ENCODE results near the gene SMOC2.

SMOC2 gene

GRCh38 chr6:168634541-168635328, 193.8 kb downstream of the SMOC2 start:
- no peak for DNase-seq

DNA sequence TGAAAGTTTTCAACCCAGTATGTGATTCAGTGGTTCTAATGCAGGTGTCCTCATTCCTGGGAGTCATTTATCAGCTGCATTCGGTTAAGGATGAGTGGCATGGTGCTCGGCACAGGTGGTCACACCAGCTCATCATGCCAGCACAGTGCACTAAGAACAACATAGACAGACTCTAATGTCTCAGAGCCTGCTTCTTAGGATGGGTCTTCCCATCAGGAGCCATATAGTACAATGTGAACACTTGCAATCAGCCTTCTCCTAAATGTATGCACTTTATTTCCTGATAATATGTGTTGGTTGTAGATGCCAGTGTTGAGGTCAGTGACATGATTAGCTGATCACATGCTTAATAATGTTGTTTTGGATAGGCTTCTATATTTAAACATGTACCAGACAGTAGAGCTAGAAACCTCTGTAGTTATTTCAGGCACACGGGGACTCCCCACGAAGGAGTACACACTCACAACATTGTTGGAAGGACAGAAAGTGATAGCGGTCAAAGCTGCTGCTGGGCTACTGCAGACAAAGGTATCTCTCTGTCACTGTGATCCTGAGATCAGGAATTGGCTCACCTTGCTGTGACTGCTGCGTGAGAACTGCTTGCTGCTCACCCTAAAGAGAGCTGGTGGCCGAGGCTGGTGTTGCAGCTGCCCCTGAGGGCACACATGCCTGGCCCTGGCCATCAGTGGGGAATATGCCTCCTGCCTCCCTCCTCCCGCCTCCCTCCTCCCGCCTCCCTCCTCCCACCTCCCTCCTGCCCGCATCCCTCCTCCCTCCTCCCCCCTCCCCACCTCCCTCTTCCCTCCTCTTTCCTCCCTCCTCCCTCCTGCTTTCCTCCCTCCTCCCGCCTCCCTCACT, 195.4 kb downstream of the SMOC2 start:
- no peak for DNase-seq

DNA sequence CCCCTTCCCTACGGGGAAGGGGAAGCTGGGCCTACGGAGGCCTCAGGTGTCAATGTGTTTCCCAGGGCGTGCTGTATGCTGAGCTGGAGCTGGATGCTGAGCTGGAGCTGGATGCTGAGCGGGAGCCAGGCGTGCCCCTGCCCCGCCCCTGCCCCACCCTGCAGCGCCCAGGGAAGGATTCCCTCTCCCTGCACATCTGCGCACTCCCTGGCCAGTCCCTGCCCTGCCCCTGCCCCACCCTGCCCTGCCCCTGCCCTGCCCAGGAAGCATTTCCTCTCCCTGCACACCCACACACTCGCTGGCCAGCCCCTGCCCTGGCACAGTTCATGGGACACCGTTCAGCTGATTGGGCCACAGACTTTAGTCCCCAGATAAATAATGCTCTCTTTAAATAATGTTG, 196.8 kb downstream of the SMOC2 start:
- DNase-seq = no peak

DNA sequence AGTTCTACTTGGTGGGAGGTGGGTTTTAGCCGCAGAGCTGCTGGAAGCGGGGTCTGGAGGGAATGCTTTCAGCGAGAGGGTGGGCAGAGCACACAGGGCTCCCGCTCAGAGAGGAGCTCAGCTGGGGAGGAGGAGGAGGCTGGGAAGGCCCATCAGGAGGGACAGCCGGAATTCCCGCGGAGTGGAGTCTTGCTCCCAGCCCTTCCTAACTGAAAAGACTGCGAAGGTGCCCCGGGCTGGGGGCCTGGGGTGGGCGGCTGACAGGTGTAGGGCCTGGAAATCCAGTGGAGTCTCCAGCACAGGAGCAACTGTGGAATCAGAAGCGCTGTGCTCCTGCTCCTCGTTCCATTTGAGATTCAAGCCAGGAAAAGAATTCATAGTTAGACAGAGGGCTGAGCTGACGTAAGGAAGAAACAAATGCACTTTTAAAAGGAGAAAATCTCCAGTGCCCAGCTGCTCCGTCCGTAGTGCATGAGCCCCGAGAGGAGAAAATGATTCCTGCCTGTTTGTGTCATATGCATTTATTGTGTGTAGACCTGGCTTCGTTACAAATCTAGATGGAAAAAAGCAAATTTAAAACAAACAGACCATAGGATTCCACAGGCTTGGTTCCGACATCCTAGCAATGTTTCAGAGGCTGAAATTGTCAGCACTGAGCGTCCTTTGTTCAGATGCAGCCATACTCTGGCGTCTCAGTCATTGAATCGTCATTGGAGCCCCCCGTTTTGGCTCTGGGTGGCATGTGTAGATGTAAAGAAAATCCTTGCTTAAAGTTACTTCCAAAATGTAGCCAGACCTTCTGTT, 197.7 kb downstream of the SMOC2 start:
- no peak for DNase-seq

DNA sequence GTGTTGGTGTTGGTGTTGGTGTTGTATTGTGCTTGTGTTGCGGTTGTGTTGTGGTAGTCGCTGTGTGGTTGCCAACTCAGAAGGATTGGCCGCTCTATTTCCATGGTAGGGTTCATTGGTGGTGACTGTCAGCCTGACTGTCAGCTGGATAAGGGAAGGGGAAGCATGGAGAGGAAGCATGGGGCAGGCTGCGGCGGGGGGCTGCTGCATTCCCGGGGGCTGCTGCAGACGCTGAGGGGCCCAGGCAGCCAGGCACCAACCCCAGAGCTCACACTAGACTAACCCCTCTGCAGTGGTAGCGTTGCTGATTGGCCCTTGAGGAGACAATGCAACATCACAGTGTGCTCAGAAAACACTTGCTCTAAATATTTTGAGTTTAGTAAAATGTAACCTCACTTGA, 199.2 kb downstream of the SMOC2 start:
- DNase-seq = no peak

DNA sequence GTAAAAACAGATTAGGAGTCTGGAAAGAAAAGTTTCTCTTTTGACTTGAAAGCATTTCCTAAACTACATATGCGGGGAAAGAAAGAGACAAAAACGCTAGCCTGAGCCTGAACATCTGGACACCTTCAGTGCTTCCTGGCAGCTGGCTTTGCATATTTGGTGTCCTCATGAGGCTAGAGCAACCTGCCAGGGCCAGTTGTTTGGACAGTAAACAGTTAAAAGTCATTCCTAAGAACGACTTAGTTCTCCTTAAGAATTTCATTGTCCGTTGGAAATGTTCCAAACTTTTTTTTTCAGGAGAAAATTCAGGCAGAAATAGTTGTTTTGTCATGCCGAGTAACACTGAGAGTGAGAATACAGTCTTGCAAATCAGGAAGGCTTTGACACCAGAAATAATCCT, 199.8 kb downstream of the SMOC2 start:
- DNase-seq = no peak

DNA sequence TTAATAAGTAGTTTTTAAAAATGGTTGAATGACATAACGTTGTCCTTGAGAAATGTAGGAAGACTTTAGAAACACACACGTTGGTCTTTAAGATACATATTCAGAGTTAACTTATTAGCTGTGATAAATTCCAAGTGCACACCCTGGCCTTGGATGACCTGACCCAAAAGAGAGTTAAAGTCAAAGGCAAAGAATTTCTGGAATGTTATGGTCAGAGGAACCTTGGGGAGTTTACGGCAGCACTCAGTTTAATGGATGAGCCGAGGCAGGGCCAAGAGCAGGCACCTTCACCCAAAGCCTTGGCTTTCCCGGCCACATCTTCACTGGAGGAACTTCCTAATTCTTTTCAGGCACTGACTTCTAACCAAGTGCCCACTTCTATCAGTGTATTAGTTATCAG, 200.5 kb downstream of the SMOC2 start:
- no peak for DNase-seq

DNA sequence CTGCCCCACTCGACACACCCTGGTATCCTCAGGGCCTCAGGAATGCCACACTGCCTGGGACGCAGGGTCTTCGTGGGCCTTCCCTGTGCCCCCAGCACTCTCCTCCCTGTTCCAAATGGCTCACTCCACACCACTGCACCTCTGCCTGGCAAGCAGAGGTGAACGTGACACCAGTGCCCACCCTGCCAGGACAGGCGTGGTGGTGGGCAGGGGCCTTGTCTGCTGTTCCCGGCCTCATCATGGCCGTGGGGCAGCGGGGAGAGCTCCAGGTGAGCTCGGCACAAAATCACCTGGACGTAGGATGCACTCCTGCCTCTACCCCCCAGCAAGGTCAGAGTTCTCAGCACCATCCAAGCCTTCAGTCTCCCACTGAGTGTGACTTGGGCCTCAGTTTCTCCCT, 202.4 kb downstream of the SMOC2 start:
- no peak for DNase-seq

DNA sequence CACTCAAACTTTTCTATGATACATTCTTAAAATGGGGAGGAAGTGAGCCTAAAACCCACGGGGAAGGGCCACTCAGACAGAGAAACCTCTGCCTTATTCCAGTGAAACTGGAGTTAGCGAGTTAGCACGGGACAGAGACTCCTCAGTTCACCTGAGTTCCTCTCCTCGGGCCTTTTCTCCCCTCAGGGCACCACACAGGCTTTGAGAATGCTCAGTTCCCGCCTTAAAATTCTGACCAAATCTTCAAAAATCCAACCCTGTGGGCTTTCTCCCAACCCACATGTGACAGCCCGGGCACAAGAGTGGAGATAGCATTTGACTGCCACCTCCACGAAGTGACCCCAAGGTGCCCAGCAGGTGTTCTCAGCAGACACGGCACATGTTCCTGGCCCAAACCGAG, 204.3 kb downstream of the SMOC2 start:
- no peak for DNase-seq

GRCh38 chr6:168647271-168647670, 206.3 kb downstream of the SMOC2 start:
- DNase-seq = no peak

DNA sequence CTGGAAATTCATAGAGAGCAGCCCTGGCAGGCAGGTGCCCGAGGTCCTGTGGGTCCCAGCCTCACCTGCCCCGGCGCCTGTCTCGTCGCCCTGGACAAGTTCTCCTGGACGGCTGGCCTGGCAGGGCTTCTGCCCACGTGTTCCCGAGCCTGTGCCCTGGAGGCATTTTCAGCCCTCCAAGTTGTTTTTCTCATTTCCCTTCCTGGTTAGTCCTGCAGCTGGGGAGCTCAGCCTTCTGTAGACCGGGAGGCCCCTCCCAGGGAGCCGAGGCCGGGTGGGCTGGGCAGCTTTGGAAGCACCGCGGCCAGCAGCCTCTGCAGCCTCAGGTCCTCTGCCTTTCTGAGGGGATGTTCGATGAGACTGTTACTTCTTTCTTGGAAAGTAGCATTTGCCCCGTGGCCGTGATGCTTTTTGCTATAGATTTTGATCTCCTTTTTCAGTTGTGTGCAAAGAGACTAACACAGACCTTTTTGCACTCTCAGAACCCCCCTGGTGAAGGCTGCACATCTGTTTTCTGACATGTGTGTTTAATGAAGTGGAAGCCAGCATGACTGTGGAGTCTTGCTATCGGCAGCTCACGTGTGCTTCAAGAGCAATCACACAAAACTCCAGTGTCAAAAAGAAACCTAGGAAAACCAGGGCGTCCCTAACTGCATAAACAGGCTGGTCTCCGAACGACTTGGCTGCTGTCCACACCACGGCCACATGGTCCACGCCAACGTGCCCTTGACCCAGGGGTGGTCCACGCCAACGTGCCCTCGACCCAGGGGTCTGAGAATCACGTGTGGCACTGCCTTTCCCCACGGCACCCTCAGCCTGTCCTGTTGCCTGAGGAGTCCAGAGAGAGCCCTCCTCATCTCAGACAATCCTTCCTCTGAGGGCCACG, 207.5 kb downstream of the SMOC2 start:
- no peak for DNase-seq

GRCh38 chr6:168649209-168649608, 208.2 kb downstream of the SMOC2 start:
- no peak for DNase-seq

- no peak for DNase-seq
These were observed 209.7 kb downstream of the SMOC2 start for GRCh38 chr6:168650671-168651111.

GRCh38 chr6:168655462-168656152, 214.6 kb downstream of the SMOC2 start:
- DNase-seq = no peak

DNA sequence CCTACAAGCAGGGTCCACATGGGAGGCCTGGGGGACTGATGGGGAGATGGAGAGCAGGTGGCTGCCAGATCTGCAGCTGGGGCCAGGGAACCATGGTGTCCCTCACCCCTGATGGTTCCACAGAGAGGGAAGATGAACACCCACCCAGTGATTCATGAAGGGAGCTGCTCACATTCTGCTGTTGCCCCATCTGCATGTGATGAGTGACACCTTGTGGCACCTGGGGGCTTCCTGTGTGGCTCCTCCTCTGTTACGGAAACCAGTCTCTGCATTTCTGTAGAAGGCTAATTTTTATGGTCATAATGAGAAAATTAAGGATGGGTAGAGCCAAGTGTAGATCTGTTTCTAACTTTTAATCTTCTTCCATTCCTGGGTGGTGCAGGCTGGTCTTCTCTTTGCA, 217.1 kb downstream of the SMOC2 start:
- no peak for DNase-seq

DNA sequence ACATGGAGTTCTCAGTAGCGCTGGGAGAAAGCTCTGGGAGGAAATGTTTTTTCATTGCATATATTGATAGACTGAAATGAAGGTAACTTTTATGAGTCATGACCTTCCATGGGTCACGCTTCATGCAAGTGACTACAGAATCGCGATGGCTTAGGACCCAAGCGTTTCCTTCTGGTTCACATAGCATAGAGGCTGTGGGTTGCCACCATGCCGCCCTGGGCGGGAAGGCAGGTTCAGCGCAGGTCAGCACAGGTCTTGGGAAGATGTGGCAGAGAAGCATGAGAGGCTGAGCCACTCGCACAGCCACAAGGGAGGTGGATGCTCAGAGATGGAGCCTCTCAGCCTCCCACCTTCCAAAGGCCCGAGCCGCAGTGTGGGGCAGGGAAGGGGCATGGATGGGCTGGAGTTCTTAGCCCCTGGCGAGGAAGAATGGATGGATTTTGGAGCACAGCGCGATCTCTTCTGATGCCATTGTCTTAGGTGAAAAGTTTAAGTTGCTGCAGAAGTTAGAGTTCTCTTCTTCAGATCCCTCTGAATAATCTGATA, 219.5 kb downstream of the SMOC2 start:
- DNase-seq = no peak

DNA sequence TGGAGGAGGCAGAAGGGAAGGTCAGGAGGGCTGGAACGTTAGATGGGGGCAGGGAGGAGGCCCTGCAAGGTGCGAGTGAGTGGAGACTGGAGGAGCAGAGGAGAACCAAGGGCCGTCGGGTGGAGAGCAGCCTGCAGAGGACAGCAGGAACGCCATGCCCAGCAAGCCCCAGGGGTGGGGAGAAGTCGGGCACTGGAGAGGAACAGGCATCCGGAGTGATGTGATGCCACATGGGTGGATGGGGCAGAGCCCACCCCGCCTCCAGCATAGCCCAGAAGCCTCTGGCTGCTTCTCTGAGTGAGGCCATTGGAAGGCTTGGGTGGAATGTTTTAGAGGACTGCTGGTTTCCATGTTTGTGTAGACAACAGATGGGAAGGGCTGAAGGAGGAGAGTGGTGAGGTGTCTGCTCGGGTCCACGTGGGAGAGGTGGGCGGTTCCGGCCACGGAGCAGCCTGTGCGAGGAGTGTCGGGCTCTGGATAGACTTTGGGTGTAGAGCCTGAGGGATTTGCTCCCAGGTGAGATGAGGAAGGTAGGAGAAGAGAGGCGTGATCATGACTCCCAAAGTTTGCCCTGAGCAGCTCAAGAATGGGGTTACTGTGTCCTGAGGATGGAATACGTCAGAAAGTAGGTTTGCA, 221.4 kb downstream of the SMOC2 start:
- no peak for DNase-seq

GRCh38 chr6:168663041-168663440, 222.1 kb downstream of the SMOC2 start:
- DNase-seq = no peak

- DNase-seq = no peak
These were observed 224.0 kb downstream of the SMOC2 start for GRCh38 chr6:168664956-168665355.

GRCh38 chr6:168666170-168666569, 225.2 kb downstream of the SMOC2 start:
- DNase-seq = no peak
